ENCODE data around the gene PIEZO1. TPM values are rescaled to one million over a fixed set of nuclear protein-coding genes. Genes with fewer than 3 reads are reported as not detected.

Gene PIEZO1
- total RNA-seq, 6 experiments from 2014 or later = 48.9 to 91.9 (median 64.4) TPM

DNA sequence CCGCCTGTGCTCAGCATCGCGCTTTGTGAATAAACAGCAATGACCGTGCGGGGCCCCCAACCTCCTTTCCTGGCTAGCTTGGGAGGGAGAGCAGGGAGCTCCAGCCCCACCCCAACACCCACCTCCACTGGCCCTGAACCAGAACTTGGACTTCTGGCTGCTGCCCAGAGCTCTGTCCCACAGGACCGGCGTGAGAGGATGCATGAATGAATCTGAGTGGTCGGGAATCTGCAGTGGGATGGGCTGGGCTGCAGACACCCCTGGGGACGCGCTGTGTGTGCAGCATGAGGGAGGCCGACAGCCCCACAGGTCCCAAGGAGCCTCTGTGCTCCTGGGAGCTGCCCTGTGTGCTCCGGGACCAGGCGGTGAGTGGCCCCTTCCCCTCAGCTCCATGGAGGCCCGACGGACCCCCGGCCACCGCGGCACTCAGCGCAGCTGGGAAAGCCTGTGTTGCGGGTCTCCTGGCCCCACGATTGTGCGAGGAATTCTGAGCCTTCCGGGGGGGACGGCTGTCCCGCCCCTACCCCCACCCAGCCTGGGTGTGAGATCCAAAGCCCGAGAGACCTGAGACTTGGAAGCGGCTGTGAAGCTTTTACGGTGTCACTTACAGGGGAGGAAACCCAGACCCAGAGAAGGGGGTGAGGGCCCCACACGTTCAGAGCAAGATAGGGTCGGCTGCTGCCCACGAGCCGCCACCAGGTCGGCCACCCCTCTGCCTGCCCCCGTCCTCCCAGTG, 5.4 kb downstream of the PIEZO1 start:
- Histone ChIP-seq H3K36me3 (no peaks in the 10 kb centered on the region), H3K27ac (no peak overlapping the region), H3K27me3 (no peaks in the 10 kb centered on the region), H3K4me3 (no peak overlapping the region), H3K4me1 (peaks cover 0 to 38% (median 22%) of the 10 kb centered on the region in 4 donors), H3K9me3 (no peaks in the 10 kb centered on the region)
- 57% methylated on average over 7 of the region's 34 CpGs for WGBS (ENCODE audit: insufficient coverage, low coverage, low lambda C conversion rate, missing lambda C conversion rate)
- ATAC-seq = no peak
- DNase-seq = no peak
- no peak for TF ChIP-seq POLR2A (IDR thresholded peaks at IDR 0.05)
- TF ChIP-seq, protein P1, sequence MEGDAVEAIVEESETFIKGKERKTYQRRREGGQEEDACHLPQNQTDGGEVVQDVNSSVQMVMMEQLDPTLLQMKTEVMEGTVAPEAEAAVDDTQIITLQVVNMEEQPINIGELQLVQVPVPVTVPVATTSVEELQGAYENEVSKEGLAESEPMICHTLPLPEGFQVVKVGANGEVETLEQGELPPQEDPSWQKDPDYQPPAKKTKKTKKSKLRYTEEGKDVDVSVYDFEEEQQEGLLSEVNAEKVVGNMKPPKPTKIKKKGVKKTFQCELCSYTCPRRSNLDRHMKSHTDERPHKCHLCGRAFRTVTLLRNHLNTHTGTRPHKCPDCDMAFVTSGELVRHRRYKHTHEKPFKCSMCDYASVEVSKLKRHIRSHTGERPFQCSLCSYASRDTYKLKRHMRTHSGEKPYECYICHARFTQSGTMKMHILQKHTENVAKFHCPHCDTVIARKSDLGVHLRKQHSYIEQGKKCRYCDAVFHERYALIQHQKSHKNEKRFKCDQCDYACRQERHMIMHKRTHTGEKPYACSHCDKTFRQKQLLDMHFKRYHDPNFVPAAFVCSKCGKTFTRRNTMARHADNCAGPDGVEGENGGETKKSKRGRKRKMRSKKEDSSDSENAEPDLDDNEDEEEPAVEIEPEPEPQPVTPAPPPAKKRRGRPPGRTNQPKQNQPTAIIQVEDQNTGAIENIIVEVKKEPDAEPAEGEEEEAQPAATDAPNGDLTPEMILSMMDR (IDR thresholded peaks at IDR 0.05) = no peak
- intact Hi-C loops (cut with DNase I) = no loop called here

DNA sequence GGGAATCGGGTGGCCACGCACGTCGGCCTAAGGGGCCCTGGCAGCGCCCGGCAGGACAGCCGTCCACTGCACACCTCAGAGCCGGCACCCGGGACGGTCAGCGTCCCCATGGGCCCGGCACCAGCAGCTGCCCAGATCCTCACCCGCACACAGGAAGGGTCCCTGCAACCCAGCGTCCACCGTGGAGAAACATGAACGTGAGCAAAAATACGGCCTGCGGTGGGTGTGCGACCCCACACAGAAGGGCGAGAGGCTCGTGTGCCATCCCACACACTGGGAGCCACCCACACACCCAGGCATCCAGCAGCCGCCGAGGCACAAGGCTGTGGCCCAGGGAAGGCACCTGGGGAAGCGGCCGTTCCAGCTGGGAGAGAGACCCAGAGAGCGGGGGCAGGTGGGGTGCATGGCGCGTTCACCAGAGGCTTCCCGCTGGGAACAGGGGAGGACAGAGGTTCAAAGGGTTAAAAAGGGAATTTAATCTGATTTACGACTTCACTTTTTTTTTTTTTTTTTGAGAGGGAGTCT, 6.4 kb downstream of the PIEZO1 start:
- Histone ChIP-seq H3K9me3 (no peaks in the 10 kb centered on the region), H3K27ac (no peak overlapping the region), H3K27me3 (no peaks in the 10 kb centered on the region), H3K4me1 (peaks cover 0 to 36% (median 19%) of the 10 kb centered on the region in 4 donors), H3K4me3 (no peak overlapping the region), H3K36me3 (no peaks in the 10 kb centered on the region)
- WGBS (ENCODE audit: insufficient coverage, low coverage, low lambda C conversion rate, missing lambda C conversion rate) = 70% methylated on average over 4 of the region's 30 CpGs
- DNase-seq = no peak
- intact Hi-C loops (cut with DNase I) = no loop called here
- TF ChIP-seq POLR2A (IDR thresholded peaks at IDR 0.05) = no peak
- TF ChIP-seq, protein P1 (IDR thresholded peaks at IDR 0.05) = no peak
- ATAC-seq = no peak

- Histone ChIP-seq H3K4me1 (peaks cover 0 to 33% (median 17%) of the 10 kb centered on the region in 4 donors), H3K27ac (no peak overlapping the region), H3K27me3 (no peaks in the 10 kb centered on the region), H3K4me3 (no peak overlapping the region), H3K9me3 (no peaks in the 10 kb centered on the region), H3K36me3 (no peaks in the 10 kb centered on the region)
- TF ChIP-seq, protein P1 (IDR thresholded peaks at IDR 0.05) = no peak
- no peak for TF ChIP-seq POLR2A (IDR thresholded peaks at IDR 0.05)
- DNase-seq (no peak), ATAC-seq (no peak)
- WGBS (ENCODE audit: insufficient coverage, low coverage, low lambda C conversion rate, missing lambda C conversion rate) = 50% methylated on average over 2 of the region's 7 CpGs
- intact Hi-C loops (cut with DNase I) = no loop called here
Measured at GRCh38 chr16:88778271-88778525, 6.8 kb downstream of the PIEZO1 start.

GRCh38 chr16:88777471-88778270, 7.3 kb downstream of the PIEZO1 start:
- H3K27ac ChIP-seq = no peak overlapping the region

More at GRCh38 chr16:88777471-88778270, 7.3 kb downstream of the PIEZO1 start:
- no peak overlapping the region for H3K4me3 ChIP-seq
- no peak for TF ChIP-seq POLR2A (IDR thresholded peaks at IDR 0.05)
- TF ChIP-seq, protein P1 (IDR thresholded peaks at IDR 0.05) = no peak
- no peaks in the 10 kb centered on the region for H3K27me3 ChIP-seq
- H3K36me3 ChIP-seq = no peaks in the 10 kb centered on the region
- intact Hi-C loops (cut with DNase I) = no loop called here
- H3K4me1 ChIP-seq = peaks cover 0 to 29% (median 14%) of the 10 kb centered on the region in 4 donors
- no peaks in the 10 kb centered on the region for H3K9me3 ChIP-seq
- DNase-seq (no peak), ATAC-seq (no peak)
- 78% methylated on average over 14 of the region's 34 CpGs for WGBS (ENCODE audit: insufficient coverage, low coverage, low lambda C conversion rate, missing lambda C conversion rate)

All from right lobe of liver (tissue), 6 donors.